HFFc6 (cell line): ENCODE measurements around the gene DDN. TPM values are rescaled to one million over a fixed set of nuclear protein-coding genes. Genes with fewer than 3 reads are reported as not detected.

ENCODE experiments used
- DNase-seq: peaks from one replicate; pipeline ENCODE4 v3.0.0-alpha.2; 2018
- H3K27ac Mint-ChIP-seq: 2 replicates; pipeline ENCODE4 v1.8.0; 2020; ENCODE audit warnings: mild to moderate bottlenecking, mixed read lengths
- H3K27me3 Mint-ChIP-seq: 2 replicates; pipeline ENCODE4 v1.8.0; 2021; ENCODE audit warnings: mild to moderate bottlenecking, moderate library complexity, mixed read lengths; ENCODE audit not compliant: insufficient read depth
- H3K36me3 Mint-ChIP-seq: 2 replicates; pipeline ENCODE4 v1.8.0; 2021; ENCODE audit warnings: low read depth, mixed read lengths
- H3K4me1 Mint-ChIP-seq: 2 replicates; pipeline ENCODE4 v1.8.0; 2020; ENCODE audit warnings: low read depth, mixed read lengths
- H3K4me3 Mint-ChIP-seq: 2 replicates; pipeline ENCODE4 v1.8.0; 2020; ENCODE audit warnings: mild to moderate bottlenecking, moderate library complexity, mixed read lengths
- H3K9me3 Mint-ChIP-seq: 2 replicates; pipeline ENCODE4 v1.8.0; 2020; ENCODE audit warnings: mild to moderate bottlenecking, mixed read lengths
- total RNA-seq, 6 experiments: library from RNA; stranded (reverse); fragmentation: NEBNext Ultra II Directional; extraction: Animal tissue kit (Norgen Biotek cat#: 25700); gene quantifications; 2 replicates in 1 of 6; 3 replicates in 5 of 6; pipeline ENCODE4 v1.2.3, GENCODE V29; 2021
- TF ChIP-seq, protein P1 (sequence below): fragments of 200-600 bp; sonication (generic); IDR thresholded peaks from 2 replicates; pipeline ENCODE4 v1.5.0; 2021; ENCODE audit warnings: antibody characterized with exemption, mild to moderate bottlenecking

DDN gene
- total RNA-seq, 6 experiments from 2014 or later = 0.17 to 0.40 (median 0.23) TPM

DNA sequence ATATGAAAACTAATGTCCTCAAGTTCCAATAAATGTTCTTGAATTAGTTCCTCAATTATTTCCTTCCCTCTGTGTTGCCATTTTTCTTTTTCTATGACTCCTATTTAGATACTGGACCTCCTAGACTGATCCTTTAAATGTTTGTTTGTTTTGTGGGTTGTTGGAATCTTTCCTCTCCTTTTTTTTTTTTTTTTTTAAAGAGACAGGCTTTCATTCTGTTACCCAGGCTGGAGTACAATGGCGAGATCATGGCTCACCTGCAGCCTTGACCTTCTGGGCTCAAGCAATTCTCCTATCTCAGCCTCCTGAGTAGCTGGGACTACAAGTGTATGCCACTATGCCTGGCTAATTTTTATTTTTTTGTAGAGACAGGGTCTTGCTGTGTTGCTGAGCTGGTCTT lies 9.8 kb upstream of the DDN start:
- no peak for DNase-seq
- Mint-ChIP-seq H3K9me3 (no peaks in the 10 kb centered on the region), H3K27ac (no peak overlapping the region), H3K4me3 (no peak overlapping the region), H3K4me1 (peaks cover 26% of the 10 kb centered on the region), H3K27me3 (no peaks in the 10 kb centered on the region; the same call in 1 of the 2 replicates), H3K36me3 (peaks cover 34% of the 10 kb centered on the region)
- TF ChIP-seq, protein P1, sequence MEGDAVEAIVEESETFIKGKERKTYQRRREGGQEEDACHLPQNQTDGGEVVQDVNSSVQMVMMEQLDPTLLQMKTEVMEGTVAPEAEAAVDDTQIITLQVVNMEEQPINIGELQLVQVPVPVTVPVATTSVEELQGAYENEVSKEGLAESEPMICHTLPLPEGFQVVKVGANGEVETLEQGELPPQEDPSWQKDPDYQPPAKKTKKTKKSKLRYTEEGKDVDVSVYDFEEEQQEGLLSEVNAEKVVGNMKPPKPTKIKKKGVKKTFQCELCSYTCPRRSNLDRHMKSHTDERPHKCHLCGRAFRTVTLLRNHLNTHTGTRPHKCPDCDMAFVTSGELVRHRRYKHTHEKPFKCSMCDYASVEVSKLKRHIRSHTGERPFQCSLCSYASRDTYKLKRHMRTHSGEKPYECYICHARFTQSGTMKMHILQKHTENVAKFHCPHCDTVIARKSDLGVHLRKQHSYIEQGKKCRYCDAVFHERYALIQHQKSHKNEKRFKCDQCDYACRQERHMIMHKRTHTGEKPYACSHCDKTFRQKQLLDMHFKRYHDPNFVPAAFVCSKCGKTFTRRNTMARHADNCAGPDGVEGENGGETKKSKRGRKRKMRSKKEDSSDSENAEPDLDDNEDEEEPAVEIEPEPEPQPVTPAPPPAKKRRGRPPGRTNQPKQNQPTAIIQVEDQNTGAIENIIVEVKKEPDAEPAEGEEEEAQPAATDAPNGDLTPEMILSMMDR = no peak

DNA sequence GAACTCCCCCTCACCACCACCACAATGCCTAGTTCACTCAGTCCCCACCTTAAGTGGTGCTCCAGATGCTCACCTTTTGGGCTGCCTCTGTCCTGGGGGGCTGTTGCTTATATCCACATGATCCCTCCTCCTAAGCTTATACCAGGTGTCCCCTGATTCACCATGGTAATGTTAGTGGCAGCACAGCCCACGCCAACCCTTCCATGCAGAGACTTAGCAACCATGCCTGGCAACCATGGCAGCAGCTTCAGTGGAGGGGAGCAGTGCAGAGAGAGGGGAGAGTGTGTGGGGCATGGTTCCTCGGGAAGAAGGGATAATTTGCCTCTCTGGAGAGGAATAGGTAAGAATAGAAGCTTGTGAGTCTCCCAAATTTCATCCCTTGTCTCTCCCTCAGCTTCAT lies 1.2 kb upstream of the DDN start:
- H3K27me3 Mint-ChIP-seq = peaks cover 5% of the 10 kb centered on the region
- TF ChIP-seq, protein P1 = no peak
- peak overlapping the region; percentile 88 for H3K4me3 Mint-ChIP-seq
- H3K9me3 Mint-ChIP-seq = no peaks in the 10 kb centered on the region
- peak overlapping the region; percentile 76 for H3K27ac Mint-ChIP-seq
- peaks cover 25% of the 10 kb centered on the region for H3K36me3 Mint-ChIP-seq
- DNase-seq = no peak
- H3K4me1 Mint-ChIP-seq = peaks cover 25% of the 10 kb centered on the region

DNA sequence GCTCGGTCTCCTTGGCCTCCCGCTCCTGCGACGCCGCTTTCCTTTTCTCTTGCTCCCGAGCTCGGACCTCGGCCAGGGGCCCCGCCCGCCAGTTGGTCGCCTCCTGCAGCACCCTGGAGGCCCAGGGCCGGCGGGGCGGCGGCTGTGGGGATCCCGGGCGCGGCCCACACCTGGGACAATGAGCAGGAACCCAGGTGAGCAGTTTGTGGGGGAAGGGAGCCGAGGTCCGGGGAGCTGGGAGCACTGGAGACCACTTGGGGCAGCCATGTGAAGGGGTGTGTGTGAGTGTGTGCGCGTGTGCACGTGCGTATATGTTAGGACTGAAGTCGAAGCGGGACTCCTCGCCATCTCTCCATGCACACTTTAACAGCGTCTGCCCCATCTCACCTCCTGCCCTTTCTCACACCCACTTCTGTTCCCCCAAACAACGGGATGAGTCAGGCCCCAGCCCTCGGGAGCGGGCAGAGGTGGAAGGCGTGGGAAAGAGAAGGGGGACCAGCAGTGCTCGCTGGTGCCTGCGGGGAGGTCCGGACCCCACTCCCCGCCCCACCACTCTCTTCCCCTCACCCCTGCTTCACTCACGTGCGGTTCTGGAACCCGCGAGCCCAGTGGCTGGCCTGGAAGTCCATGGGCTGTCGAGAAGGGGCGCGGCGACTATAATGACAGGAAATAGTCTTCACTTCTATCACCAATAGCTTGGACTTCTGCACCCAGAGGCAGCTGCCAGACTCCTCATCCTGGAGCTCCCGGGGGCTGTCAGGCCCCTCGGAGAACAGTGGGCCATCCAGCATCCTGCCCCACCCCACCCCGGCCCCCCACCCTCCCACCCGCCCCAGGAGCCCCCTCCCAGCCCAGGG lies 450 bp downstream of the DDN start:
- DNase-seq = no peak
- Mint-ChIP-seq H3K27me3 (peaks cover 15% of the 10 kb centered on the region), H3K4me3 (peak overlapping the region; percentile 81), H3K36me3 (peaks cover 12% of the 10 kb centered on the region; the same call in 1 of the 2 replicates), H3K4me1 (peaks cover 38% of the 10 kb centered on the region), H3K9me3 (no peaks in the 10 kb centered on the region), H3K27ac (no peak overlapping the region)
- TF ChIP-seq, protein P1 = no peak

DNA sequence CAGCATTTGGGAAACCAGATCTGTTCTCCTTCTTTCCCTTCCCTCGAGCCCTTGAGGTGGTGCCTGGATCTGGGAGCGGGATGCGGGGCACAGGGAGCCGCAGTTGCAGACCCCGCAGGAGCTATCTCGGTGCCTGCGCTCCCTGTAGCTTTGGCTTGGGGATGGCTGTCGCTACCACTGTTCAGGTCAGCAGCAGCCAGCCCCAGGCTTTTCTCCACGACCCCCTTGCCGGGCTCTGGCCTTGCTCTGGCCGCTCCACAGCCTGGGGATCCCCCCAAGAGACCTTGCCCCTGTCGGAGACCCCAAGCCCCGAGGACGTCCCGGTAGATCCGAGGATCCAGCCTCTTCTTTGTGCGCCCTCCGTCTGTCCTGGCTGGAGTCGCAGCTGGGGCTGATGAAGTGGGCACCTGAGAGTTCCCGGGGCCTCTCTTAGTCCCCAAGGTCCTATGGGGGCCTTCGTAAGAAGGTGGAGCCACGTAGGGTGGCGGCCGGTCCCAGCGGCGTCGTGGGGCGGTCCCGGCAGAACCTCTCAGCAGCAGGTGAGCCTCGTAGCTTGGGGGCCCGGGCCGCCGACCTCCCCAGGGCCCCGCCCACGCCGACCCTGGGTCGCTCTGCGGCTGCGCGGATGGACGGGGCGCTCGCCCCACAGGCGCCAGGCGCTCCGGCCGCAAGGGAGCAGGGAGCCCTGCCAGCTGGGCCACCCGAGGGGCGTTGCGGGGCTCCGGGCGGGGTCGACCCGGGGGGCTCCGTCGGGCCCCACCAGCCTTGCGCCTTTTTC lies 1.3 kb downstream of the DDN start:
- Mint-ChIP-seq H3K27ac (no peak overlapping the region), H3K9me3 (no peaks in the 10 kb centered on the region), H3K4me3 (no peak overlapping the region; the same call in 1 of the 2 replicates), H3K36me3 (peaks cover 11% of the 10 kb centered on the region; the same call in 1 of the 2 replicates), H3K27me3 (peaks cover 16% of the 10 kb centered on the region), H3K4me1 (peaks cover 42% of the 10 kb centered on the region)
- DNase-seq = no peak
- TF ChIP-seq, protein P1 = no peak

DNA sequence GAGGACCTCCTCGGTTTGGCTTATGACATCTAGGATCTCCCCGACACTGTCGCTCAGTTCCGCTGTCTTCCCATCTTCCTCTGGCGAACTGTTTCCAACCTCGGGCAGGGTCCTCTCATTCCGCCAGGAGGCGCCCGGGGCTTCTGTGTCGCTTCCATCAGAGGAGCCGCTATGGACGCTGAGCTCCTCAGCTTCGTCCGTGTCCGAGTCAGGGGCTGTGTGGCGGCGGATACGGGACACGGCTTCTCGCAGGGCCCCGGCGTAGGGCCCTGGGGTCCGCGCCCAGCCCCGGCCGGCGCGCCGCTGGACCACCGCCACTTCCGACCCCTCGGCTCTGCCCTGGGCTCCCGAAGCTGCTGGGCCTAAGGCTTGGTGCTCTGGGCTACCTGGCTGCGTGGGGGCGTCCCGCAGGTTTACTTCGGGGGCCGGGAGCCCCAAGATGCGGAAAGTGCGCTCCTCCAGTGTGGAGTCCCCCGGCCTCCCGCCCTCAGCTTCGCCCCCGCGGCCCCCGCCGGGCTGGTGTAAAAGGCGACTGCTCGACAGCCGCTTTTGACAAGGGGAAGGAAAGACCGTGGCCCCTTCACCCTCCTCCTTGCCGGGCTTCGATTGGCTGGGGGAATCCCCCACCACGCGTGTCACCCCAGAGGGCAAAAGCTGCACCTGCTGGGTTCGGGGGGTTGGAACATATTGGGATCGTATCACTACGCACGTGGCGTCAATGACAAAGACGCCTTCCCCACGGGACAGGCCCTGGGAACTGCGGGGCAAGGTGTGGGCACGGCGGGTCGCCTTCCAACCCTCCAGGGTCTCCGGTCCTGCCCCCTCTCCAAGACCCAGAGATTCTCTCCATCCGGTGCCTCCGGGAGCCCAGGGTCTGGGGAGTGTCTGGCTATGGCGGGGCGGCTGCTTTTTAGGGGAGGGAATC lies 2.1 kb downstream of the DDN start:
- DNase-seq = peak; percentile 39
- Mint-ChIP-seq H3K4me1 (peaks cover 42% of the 10 kb centered on the region), H3K4me3 (no peak overlapping the region; the same call in 1 of the 2 replicates), H3K9me3 (no peaks in the 10 kb centered on the region), H3K27ac (no peak overlapping the region), H3K36me3 (peaks cover 3% of the 10 kb centered on the region; the same call in 1 of the 2 replicates), H3K27me3 (peaks cover 16% of the 10 kb centered on the region)
- TF ChIP-seq, protein P1 = peak; percentile 73
